Sigmoid colon (tissue), 7 donors: Measurements from ENCODE around the gene LMOD2. TPM values are rescaled to one million over a fixed set of nuclear protein-coding genes. Genes with fewer than 3 reads are reported as not detected.

Experiments used
- DNase-seq: peaks from one replicate; pipeline ENCODE4 v3.0.0-alpha.2; 2019
- H3K27ac ChIP-seq, 4 donors: fragments of 200-600 bp; sonication (generic); one replicate each; pipeline ENCODE4 v1.5.1; 2016 to 2019; ENCODE audit warnings: mild to moderate bottlenecking in 1 of 4
- H3K27me3 ChIP-seq, 3 donors: fragments of 200-600 bp; sonication (generic); one replicate each; pipeline ENCODE4 v1.5.1; 2019; ENCODE audit warnings: mild to moderate bottlenecking in 1 of 3
- H3K36me3 ChIP-seq, 4 donors: fragments of 200-600 bp; sonication (generic); one replicate each; pipeline ENCODE4 v1.5.1; 2016 to 2019
- H3K4me1 ChIP-seq, 4 donors: fragments of 200-600 bp; sonication (generic); one replicate each; pipeline ENCODE4 v1.5.1; 2017 to 2019
- H3K4me3 ChIP-seq, 4 donors: fragments of 200-600 bp; sonication (generic); one replicate each; pipeline ENCODE4 v1.5.1; 2017 to 2019; ENCODE audit warnings: mild to moderate bottlenecking in 2 of 4, moderate library complexity in 1 of 4
- H3K9me3 ChIP-seq, 4 donors: fragments of 200-600 bp in 3 of 4; sonication (generic) in 3 of 4; one replicate each; pipeline versions ENCODE4 v1.5.1 to v1.6.1; 2013 to 2019
- CTCF ChIP-seq, 4 experiments: fragments of 450-650 bp in 3 of 4; fragments of 200-600 bp in 1 of 4; IDR thresholded peaks; one replicate each; pipeline ENCODE4 v1.5.1; 2016 to 2019; ENCODE audit warnings: antibody characterized with exemption in 4 of 4, mild to moderate bottlenecking in 3 of 4, moderate library complexity in 2 of 4
- EP300 ChIP-seq, 4 donors: sonication (generic); formaldehyde crosslinking; IDR thresholded peaks; one replicate each; pipeline ENCODE4 v1.6.1; 2017; ENCODE audit warnings: antibody characterized with exemption in 4 of 4
- POLR2A ChIP-seq, 2 donors: fragments of 450-650 bp; IDR thresholded peaks; one replicate each; pipeline ENCODE4 v1.6.1; 2016; ENCODE audit warnings: antibody characterized with exemption in 2 of 2, mild to moderate bottlenecking in 2 of 2, moderate library complexity in 2 of 2
- POLR2AphosphoS5 ChIP-seq, 4 donors: sonication (generic); formaldehyde crosslinking; IDR thresholded peaks; one replicate each; pipeline ENCODE4 v1.6.1; 2017; ENCODE audit warnings: antibody characterized with exemption in 4 of 4
- WGBS, 2 donors: extraction: QIAGEN DNeasy Blood & Tissue Kit; methylation state at CpG; one replicate each; pipeline ENCODE4 v1.1.7; 2013; 5-methylcytosine and 5-hydroxymethylcytosine counted together
- intact Hi-C: fragments of 100-400 bp; cut with DNase I; formaldehyde crosslinking; loops from one replicate; pipeline ENCODE4 v1.15.1; 2023
- polyA plus RNA-seq, 3 donors: library from polyadenylated mRNA; stranded (reverse); fragments of 200-250 nt; gene quantifications; one replicate each; pipeline ENCODE4 v1.2.3, GENCODE V29; 2013
- total RNA-seq, 4 donors: library from RNA; depleted of rRNA; stranded (reverse); fragments of >200 nt; gene quantifications; one replicate each; pipeline ENCODE4 v1.1.0, GENCODE V29; 2016
- donor health status: healthy with polysubstance abuse.
- donor health status: Bipolar disorder and iron deficiency.
- donor health status: healthy.

LMOD2 gene
- total and polyA plus RNA-seq, 7 donors, result 0.03 to 0.46 TPM; not detected in 5

- peaks cover 0 to 6% (median 0%) of the 10 kb centered on the region in 3 donors for H3K27me3 ChIP-seq
- WGBS, 2 donors, result 66 to 83% methylated on average over 1 of the region's 1 CpG
- H3K36me3 ChIP-seq, result no peaks in the 10 kb centered on the region
These were observed 6.1 kb downstream of the LMOD2 start for GRCh38 chr7:123661765-123662164.

GRCh38 chr7:123662293-123662692 is 6.6 kb downstream of the LMOD2 start:
- no peak for DNase-seq
- WGBS, 2 donors, result 92 to 95% methylated on average over 15 of the region's 15 CpGs

More at GRCh38 chr7:123661765-123662164, 6.1 kb downstream of the LMOD2 start:
- H3K27ac ChIP-seq, result no peak overlapping the region
- intact Hi-C loops, result no loop called here
- TF ChIP-seq POLR2A (IDR thresholded peaks at IDR 0.05) (no peak), CTCF (IDR thresholded peaks at IDR 0.05) (no peak), EP300 (IDR thresholded peaks at IDR 0.05) (no peak), POLR2AphosphoS5 (IDR thresholded peaks at IDR 0.05) (no peak)
- no peaks in the 10 kb centered on the region for H3K9me3 ChIP-seq
- DNase-seq, result no peak
- no peaks in the 10 kb centered on the region for H3K4me1 ChIP-seq
- H3K4me3 ChIP-seq, result no peak overlapping the region

GRCh38 chr7:123662755-123663154 is 7.1 kb downstream of the LMOD2 start:
- Histone ChIP-seq H3K27me3 (peaks cover 0 to 6% (median 0%) of the 10 kb centered on the region in 3 donors), H3K4me3 (no peak overlapping the region), H3K27ac (no peak overlapping the region), H3K9me3 (no peaks in the 10 kb centered on the region), H3K4me1 (no peaks in the 10 kb centered on the region), H3K36me3 (no peaks in the 10 kb centered on the region)
- TF ChIP-seq POLR2AphosphoS5 (IDR thresholded peaks at IDR 0.05) (no peak), EP300 (IDR thresholded peaks at IDR 0.05) (no peak), CTCF (IDR thresholded peaks at IDR 0.05) (no peak), POLR2A (IDR thresholded peaks at IDR 0.05) (no peak)
- DNase-seq, result no peak
- intact Hi-C loops, result no loop called here
- 59 to 67% methylated on average over 3 of the region's 3 CpGs for WGBS, 2 donors

More at GRCh38 chr7:123662293-123662692, 6.6 kb downstream of the LMOD2 start:
- no peak for TF ChIP-seq CTCF (IDR thresholded peaks at IDR 0.05)
- no peak for TF ChIP-seq POLR2A (IDR thresholded peaks at IDR 0.05)
- TF ChIP-seq POLR2AphosphoS5 (IDR thresholded peaks at IDR 0.05), result no peak
- TF ChIP-seq EP300 (IDR thresholded peaks at IDR 0.05), result no peak
- Histone ChIP-seq H3K9me3 (no peaks in the 10 kb centered on the region), H3K4me1 (no peaks in the 10 kb centered on the region), H3K27ac (no peak overlapping the region), H3K36me3 (no peaks in the 10 kb centered on the region), H3K4me3 (no peak overlapping the region), H3K27me3 (peaks cover 0 to 6% (median 0%) of the 10 kb centered on the region in 3 donors)
- intact Hi-C loops, result no loop called here

- intact Hi-C loops, result no loop called here
- no peaks in the 10 kb centered on the region for H3K9me3 ChIP-seq
- 93 to 95% methylated on average over 6 of the region's 6 CpGs for WGBS, 2 donors
- no peak for DNase-seq
- no peak overlapping the region for H3K27ac ChIP-seq
- TF ChIP-seq POLR2AphosphoS5 (IDR thresholded peaks at IDR 0.05), result no peak
- no peak for TF ChIP-seq EP300 (IDR thresholded peaks at IDR 0.05)
- TF ChIP-seq CTCF (IDR thresholded peaks at IDR 0.05), result no peak
- TF ChIP-seq POLR2A (IDR thresholded peaks at IDR 0.05), result no peak
- peaks cover 0 to 6% (median 0%) of the 10 kb centered on the region in 3 donors for H3K27me3 ChIP-seq
- no peak overlapping the region for H3K4me3 ChIP-seq
- no peaks in the 10 kb centered on the region for H3K4me1 ChIP-seq
- H3K36me3 ChIP-seq, result no peaks in the 10 kb centered on the region
These were observed 7.5 kb downstream of the LMOD2 start for GRCh38 chr7:123663200-123663599.

- Histone ChIP-seq H3K9me3 (no peaks in the 10 kb centered on the region), H3K4me3 (no peak overlapping the region), H3K36me3 (no peaks in the 10 kb centered on the region), H3K27ac (no peak overlapping the region), H3K27me3 (peaks cover 0 to 6% (median 0%) of the 10 kb centered on the region in 3 donors), H3K4me1 (no peaks in the 10 kb centered on the region)
- intact Hi-C loops, result no loop called here
- 59 to 86% methylated on average over 2 of the region's 2 CpGs for WGBS, 2 donors
- TF ChIP-seq POLR2AphosphoS5 (IDR thresholded peaks at IDR 0.05) (no peak), CTCF (IDR thresholded peaks at IDR 0.05) (no peak), POLR2A (IDR thresholded peaks at IDR 0.05) (no peak), EP300 (IDR thresholded peaks at IDR 0.05) (no peak)
- DNase-seq, result no peak
These were observed 9.5 kb downstream of the LMOD2 start for GRCh38 chr7:123665157-123665556.
